Measurements from ENCODE around the gene TMED1.

DNA sequence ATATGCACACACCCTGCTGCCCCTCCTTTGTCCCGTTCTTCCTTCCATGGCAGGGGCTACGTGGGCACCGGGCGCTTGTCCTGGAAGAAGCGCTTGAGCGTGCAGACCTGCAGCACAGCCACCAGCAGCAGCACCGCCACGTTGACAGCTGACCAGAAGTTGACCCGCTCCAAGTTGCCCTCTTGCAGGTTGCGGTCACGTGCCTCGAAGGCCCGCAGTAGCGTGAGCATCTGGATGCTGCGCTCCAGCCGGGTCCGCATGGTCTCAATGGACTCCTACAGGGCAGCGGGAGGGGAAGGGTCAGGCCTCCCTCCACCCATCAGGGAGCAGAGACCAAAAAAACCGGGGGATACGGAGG is 3.1 kb downstream of the TMED1 start:
- TF ChIP-seq EZH2 (IDR thresholded peaks at IDR 0.05; ENCODE audit: insufficient read depth, low read length) (no peak), CTCF (IDR thresholded peaks at IDR 0.05; ENCODE audit: insufficient read depth, low read depth, low read length) (no peak)

Measured in astrocyte (in vitro differentiated cells and primary cell).